Keratinocyte (primary cell): Measurements from ENCODE around the gene DNAJC17. TPM values are rescaled to one million over a fixed set of nuclear protein-coding genes. Genes with fewer than 3 reads are reported as not detected.

Experiments used
- DNase-seq: peaks from one replicate; pipeline ENCODE4 v3.0.0-alpha.2; 2011; ENCODE audit warnings: low read depth, missing footprints, low spot score
- FAIRE-seq: peaks from 2 replicates; lab custom pipeline; 2011; peaks lifted over from hg19 to GRCh38; lab: Jason Lieb, UNC
- H2AFZ ChIP-seq: 2 replicates; pipeline ENCODE4 v1.6.0; 2012; ENCODE audit warnings: low read length, control low read depth, inconsistent platforms; ENCODE audit not compliant: control insufficient read depth
- H3K27ac ChIP-seq: 2 replicates; pipeline ENCODE4 v1.5.1; 2011; ENCODE audit warnings: low read length; ENCODE audit not compliant: control insufficient read depth, insufficient read depth
- H3K27me3 ChIP-seq: 3 replicates; pipeline ENCODE4 v1.6.0; 2011; ENCODE audit warnings: low read length; ENCODE audit not compliant: control insufficient read depth, insufficient read depth; ENCODE audit errors: extremely low read depth
- H3K36me3 ChIP-seq, 2 experiments: 2 replicates in 1 of 2; 3 replicates in 1 of 2; pipeline ENCODE4 v1.5.1; 2011; ENCODE audit warnings: low read length in 2 of 2, mild to moderate bottlenecking in 1 of 2; ENCODE audit not compliant: control insufficient read depth in 2 of 2, insufficient read depth in 2 of 2; ENCODE audit errors: extremely low read depth in 1 of 2
- H3K4me1 ChIP-seq: 3 replicates; pipeline ENCODE4 v1.5.1; 2011; ENCODE audit warnings: low read length; ENCODE audit not compliant: control insufficient read depth, insufficient read depth; ENCODE audit errors: extremely low read depth
- H3K4me2 ChIP-seq: 3 replicates; pipeline ENCODE4 v1.6.0; 2011; ENCODE audit warnings: low read depth, low read length; ENCODE audit not compliant: control insufficient read depth, insufficient read depth; ENCODE audit errors: extremely low read depth
- H3K4me3 ChIP-seq, 3 experiments: fragments of 200-600 bp in 1 of 3; sonication (generic) in 1 of 3; 2 replicates in 2 of 3; 3 replicates in 1 of 3; pipeline ENCODE4 v1.5.1; 2011 to 2016; ENCODE audit warnings: low read length in 3 of 3, mild to moderate bottlenecking in 3 of 3, control low read depth in 2 of 3, inconsistent platforms in 1 of 3, low read depth in 1 of 3, mixed read lengths in 1 of 3, mixed run types in 1 of 3, moderate library complexity in 1 of 3; ENCODE audit not compliant: control insufficient read depth in 2 of 3, insufficient read depth in 2 of 3; ENCODE audit errors: extremely low read depth in 1 of 3
- H3K79me2 ChIP-seq: 2 replicates; pipeline ENCODE4 v1.6.0; 2012; ENCODE audit warnings: low read length; ENCODE audit not compliant: control insufficient read depth, insufficient read depth
- H3K9ac ChIP-seq: 3 replicates; pipeline ENCODE4 v1.6.0; 2011; ENCODE audit warnings: low read length; ENCODE audit not compliant: control insufficient read depth, insufficient read depth; ENCODE audit errors: extremely low read depth
- H3K9me1 ChIP-seq: 3 replicates; pipeline ENCODE4 v1.6.0; 2011; ENCODE audit warnings: low read length; ENCODE audit not compliant: control insufficient read depth, insufficient read depth; ENCODE audit errors: extremely low read depth
- H3K9me3 ChIP-seq: 2 replicates; pipeline ENCODE4 v1.5.1; 2012; ENCODE audit warnings: low read depth, low read length; ENCODE audit not compliant: control insufficient read depth
- H4K20me1 ChIP-seq: 3 replicates; pipeline ENCODE4 v1.6.0; 2011; ENCODE audit warnings: low read length; ENCODE audit not compliant: control insufficient read depth, insufficient read depth; ENCODE audit errors: extremely low read depth
- EZH2 ChIP-seq: IDR thresholded peaks from one replicate; pipeline ENCODE4 v1.6.1; 2012; ENCODE audit warnings: inconsistent platforms, mild to moderate bottlenecking, low read length, moderate library complexity
- dilution Hi-C: fragments of 300-500 bp; cut with MboI; formaldehyde crosslinking; loops from one replicate; pipeline ENCODE4 v1.7.0; 2020; ENCODE audit warnings: low sequenced_read_pairs; ENCODE audit not compliant: extremely low pct_ligation_motif_present
- polyA plus RNA-seq, 5 experiments: library from polyadenylated mRNA; depleted of rRNA in 3 of 5; stranded (reverse) in 3 of 5; stranded (forward) in 1 of 5; unstranded in 1 of 5; fragments of >200 nt; gene quantifications; 1 replicate in 1 of 5; 2 replicates in 3 of 5; 3 replicates in 1 of 5; pipeline versions ENCODE4 v1.2.1 to v1.2.3, GENCODE V29; 2011 to 2012; ENCODE audit warnings: missing spikeins in 2 of 5, low read depth in 1 of 5, low replicate concordance in 1 of 5
- TF ChIP-seq, protein P1 (sequence below), 3 experiments: IDR thresholded peaks in 1 of 3; conservative IDR thresholded peaks in 1 of 3; optimal IDR thresholded peaks in 1 of 3; 2 replicates in 2 of 3; 3 replicates in 1 of 3; pipeline versions ENCODE3 to v1.5.1; 2011; ENCODE audit warnings: low read length in 3 of 3, mild to moderate bottlenecking in 3 of 3, moderate library complexity in 2 of 3, control low read depth in 1 of 3, inconsistent platforms in 1 of 3; ENCODE audit not compliant: insufficient read depth in 2 of 3; ENCODE audit errors: extremely low read depth in 1 of 3

DNAJC17 gene
- polyA plus RNA-seq, 1 donor (not counting 4 experiments of a cell fraction or from before 2014, with no cell fraction given), result 35.3 TPM

DNA sequence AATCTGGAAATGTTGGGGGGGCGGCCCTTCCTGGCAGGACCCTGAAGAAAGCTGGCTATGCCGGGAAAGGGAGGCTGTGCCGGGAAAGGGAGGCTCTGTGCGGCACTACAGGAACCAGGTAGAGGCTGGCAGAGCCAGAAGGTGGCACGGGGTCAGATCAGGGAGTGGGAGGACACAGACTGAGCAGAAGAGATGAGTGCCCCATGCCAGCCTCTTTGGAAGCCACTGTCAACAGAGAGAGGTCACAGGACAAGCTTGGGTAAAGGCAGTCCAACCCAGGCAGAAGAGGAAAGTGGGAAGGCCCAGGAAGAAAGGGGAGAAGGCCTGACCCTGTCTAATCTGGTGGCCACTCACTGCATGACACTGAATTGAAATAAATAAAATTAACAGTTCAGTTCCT, 36.0 kb downstream of the DNAJC17 start:
- Histone ChIP-seq H3K9me1 (peaks cover 2% of the 10 kb centered on the region), H3K27ac (no peak overlapping the region), H3K36me3 (peaks cover 30 to 32% of the 10 kb centered on the region in 2 experiments), H3K4me2 (no peak overlapping the region), H3K79me2 (no peaks in the 10 kb centered on the region), H3K9me3 (no peaks in the 10 kb centered on the region), H3K27me3 (no peaks in the 10 kb centered on the region), H4K20me1 (no peaks in the 10 kb centered on the region), H2AFZ (no peak overlapping the region), H3K9ac (no peak overlapping the region), H3K4me3 (no peak overlapping the region), H3K4me1 (peaks cover 42% of the 10 kb centered on the region)
- FAIRE-seq, result no peak
- DNase-seq, result no peak
- dilution Hi-C loops, result no loop called here
- no peak for TF ChIP-seq EZH2
- TF ChIP-seq, protein P1, sequence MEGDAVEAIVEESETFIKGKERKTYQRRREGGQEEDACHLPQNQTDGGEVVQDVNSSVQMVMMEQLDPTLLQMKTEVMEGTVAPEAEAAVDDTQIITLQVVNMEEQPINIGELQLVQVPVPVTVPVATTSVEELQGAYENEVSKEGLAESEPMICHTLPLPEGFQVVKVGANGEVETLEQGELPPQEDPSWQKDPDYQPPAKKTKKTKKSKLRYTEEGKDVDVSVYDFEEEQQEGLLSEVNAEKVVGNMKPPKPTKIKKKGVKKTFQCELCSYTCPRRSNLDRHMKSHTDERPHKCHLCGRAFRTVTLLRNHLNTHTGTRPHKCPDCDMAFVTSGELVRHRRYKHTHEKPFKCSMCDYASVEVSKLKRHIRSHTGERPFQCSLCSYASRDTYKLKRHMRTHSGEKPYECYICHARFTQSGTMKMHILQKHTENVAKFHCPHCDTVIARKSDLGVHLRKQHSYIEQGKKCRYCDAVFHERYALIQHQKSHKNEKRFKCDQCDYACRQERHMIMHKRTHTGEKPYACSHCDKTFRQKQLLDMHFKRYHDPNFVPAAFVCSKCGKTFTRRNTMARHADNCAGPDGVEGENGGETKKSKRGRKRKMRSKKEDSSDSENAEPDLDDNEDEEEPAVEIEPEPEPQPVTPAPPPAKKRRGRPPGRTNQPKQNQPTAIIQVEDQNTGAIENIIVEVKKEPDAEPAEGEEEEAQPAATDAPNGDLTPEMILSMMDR (optimal IDR thresholded peaks at IDR 0.05 in 1 of 3, IDR thresholded peaks at IDR 0.05 in 1 of 3, conservative IDR thresholded peaks at IDR 0.05 in 1 of 3; ENCODE audit: extremely low read depth in 1 of 3, insufficient read depth in 2 of 3, low read length in 3 of 3), result no peak

DNA sequence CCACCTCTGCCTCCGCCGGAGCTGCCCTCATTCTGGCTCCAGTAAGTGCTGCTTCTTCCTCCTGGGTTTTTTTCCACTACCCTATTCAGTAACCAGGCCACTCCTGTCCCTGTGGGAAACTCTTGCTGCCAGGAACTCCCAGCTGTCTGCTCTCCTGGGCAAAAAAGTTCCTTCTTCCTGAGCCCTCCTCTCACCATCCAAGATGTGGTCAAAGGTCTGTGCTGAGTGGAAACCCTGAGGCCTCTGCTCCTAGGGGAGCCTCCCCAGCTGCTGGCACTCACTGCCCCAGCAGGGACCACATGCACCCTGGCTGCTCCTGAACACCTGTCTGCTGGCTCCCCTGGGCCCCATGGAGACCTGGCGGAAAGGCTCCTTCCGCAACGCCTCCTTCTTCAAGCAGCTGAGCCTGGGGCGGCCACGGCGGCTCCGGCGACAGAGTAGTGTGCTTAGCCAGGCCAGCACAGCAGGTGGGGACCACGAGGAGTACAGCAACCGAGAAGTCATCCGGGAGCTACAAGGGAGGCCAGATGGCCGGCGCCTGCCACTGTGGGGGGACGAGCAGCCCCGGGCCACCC, 37.0 kb downstream of the DNAJC17 start:
- Histone ChIP-seq H3K4me1 (peaks cover 50% of the 10 kb centered on the region), H3K79me2 (no peaks in the 10 kb centered on the region), H3K4me3 (peak overlapping the region in 2 of 3 experiments; percentile 13 to 49), H4K20me1 (no peaks in the 10 kb centered on the region), H3K27ac (peak overlapping the region; percentile 91), H2AFZ (no peak overlapping the region), H3K4me2 (peak overlapping the region; percentile 77), H3K27me3 (no peaks in the 10 kb centered on the region), H3K9me3 (no peaks in the 10 kb centered on the region), H3K9me1 (peaks cover 2% of the 10 kb centered on the region), H3K9ac (peak overlapping the region; percentile 80), H3K36me3 (peaks cover 23 to 25% of the 10 kb centered on the region in 2 experiments)
- FAIRE-seq (no peak), DNase-seq (no peak)
- dilution Hi-C loops, result no loop called here
- TF ChIP-seq, protein P1 (optimal IDR thresholded peaks at IDR 0.05 in 1 of 3, IDR thresholded peaks at IDR 0.05 in 1 of 3, conservative IDR thresholded peaks at IDR 0.05 in 1 of 3; ENCODE audit: extremely low read depth in 1 of 3, insufficient read depth in 2 of 3, low read length in 3 of 3), result no peak
- no peak for TF ChIP-seq EZH2
